Measurements from ENCODE around the gene GPR157. TPM values are rescaled to one million over a fixed set of nuclear protein-coding genes. Genes with fewer than 3 reads are reported as not detected.

Gene GPR157, protein sequence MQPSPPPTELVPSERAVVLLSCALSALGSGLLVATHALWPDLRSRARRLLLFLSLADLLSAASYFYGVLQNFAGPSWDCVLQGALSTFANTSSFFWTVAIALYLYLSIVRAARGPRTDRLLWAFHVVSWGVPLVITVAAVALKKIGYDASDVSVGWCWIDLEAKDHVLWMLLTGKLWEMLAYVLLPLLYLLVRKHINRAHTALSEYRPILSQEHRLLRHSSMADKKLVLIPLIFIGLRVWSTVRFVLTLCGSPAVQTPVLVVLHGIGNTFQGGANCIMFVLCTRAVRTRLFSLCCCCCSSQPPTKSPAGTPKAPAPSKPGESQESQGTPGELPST
- total RNA-seq, result 1 to 10 TPM; 7.1 to 7.9 TPM
- polyA plus RNA-seq, result 1 to 10 TPM; 1.1 to 2.4 TPM
- long read RNA-seq, donor 1, partial matches to known transcripts, result 0 of 6 reads
- long read RNA-seq, donor 1, other reads (novel, unspliced or antisense), result 6 of 6 reads
- long read RNA-seq, donor 2, partial matches to known transcripts, result 0 of 3 reads
- long read RNA-seq, donor 2, other reads (novel, unspliced or antisense), result 3 of 3 reads

DNA sequence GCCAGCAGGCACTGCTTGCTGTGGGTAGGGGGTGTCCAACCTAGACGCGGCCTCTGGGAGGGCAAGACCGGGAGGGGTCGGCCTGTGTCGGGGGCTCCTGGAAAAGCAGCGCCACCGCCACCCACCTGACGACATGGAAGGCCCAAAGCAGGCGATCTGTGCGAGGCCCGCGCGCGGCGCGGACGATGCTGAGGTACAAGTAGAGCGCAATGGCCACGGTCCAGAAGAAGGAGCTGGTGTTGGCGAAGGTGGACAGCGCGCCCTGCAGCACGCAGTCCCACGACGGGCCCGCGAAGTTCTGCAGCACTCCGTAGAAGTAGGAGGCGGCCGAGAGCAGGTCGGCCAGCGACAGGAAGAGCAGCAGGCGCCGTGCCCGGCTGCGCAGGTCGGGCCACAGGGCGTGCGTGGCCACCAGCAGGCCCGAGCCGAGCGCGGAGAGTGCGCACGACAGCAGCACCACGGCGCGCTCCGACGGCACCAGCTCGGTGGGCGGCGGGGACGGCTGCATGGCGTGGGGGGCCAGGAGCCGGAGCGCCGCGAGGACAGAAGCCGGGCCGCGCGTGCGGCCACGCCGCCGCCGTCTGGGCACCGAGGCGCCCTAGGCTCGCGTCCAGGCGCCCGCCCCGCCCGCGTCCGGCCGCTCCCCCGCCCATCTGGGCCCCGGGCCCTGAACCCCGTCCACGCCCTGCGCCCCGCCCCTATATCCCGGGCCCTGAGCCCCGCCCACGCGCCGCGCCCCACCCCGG, at the start of gene GPR157:
Gene GPR157 (minus strand): TSS at position 583 of the 746 bp plus-strand sequence. CDS start 75 bp downstream, at position 508.
- 1 to 2% methylated on average over 61 to 92 of the region's 92 CpGs for WGBS, 2 donors
- no peaks in the 10 kb centered on the region for H3K9me3 ChIP-seq (ENCODE audit: control insufficient read depth, low read length)
- DNase-seq (peak; percentile 92 to 97), ATAC-seq (ENCODE audit: low FRiP score) (peak; percentile 98)
- H3K4me1 ChIP-seq (ENCODE audit: control insufficient read depth in 1 of 2, insufficient read depth in 2 of 2, low read length in 2 of 2), result no peaks in the 10 kb centered on the region
- H3K36me3 ChIP-seq (ENCODE audit: control insufficient read depth in 1 of 2, insufficient read depth in 2 of 2, low read length in 1 of 2), result no peaks in the 10 kb centered on the region
- H3K27me3 ChIP-seq (ENCODE audit: control insufficient read depth in 1 of 2, insufficient read depth in 2 of 2, low read length in 1 of 2), result no peaks in the 10 kb centered on the region
- peak within 1 kb of the TSS; percentile 24 to 43 for H3K4me3 ChIP-seq (ENCODE audit: low read length in 2 of 2)
- H3K27ac ChIP-seq (ENCODE audit: low read depth in 1 of 2, low read length in 2 of 2), result peak within 1 kb of the TSS; percentile 4 to 77
- intact Hi-C loops (cut with DNase I), result no loop called here

GRCh38 chr1:9174762-9175161, 45.9 kb upstream of the GPR157 start:
- H3K27ac ChIP-seq (ENCODE audit: low read depth in 1 of 2, low read length in 2 of 2), result no peak overlapping the region
- H3K27me3 ChIP-seq (ENCODE audit: control insufficient read depth in 1 of 2, insufficient read depth in 2 of 2, low read length in 1 of 2), result no peaks in the 10 kb centered on the region
- H3K4me1 ChIP-seq (ENCODE audit: control insufficient read depth in 1 of 2, insufficient read depth in 2 of 2, low read length in 2 of 2), result no peaks in the 10 kb centered on the region
- no peak for ATAC-seq (ENCODE audit: low FRiP score)
- no peaks in the 10 kb centered on the region for H3K9me3 ChIP-seq (ENCODE audit: control insufficient read depth, low read length)
- WGBS, 2 donors, result 88 to 89% methylated on average over 10 of the region's 10 CpGs
- intact Hi-C loops (cut with DNase I), result no loop called here
- no peak for DNase-seq
- peaks cover 0 to 2% of the 10 kb centered on the region in 2 donors for H3K36me3 ChIP-seq (ENCODE audit: control insufficient read depth in 1 of 2, insufficient read depth in 2 of 2, low read length in 1 of 2)
- H3K4me3 ChIP-seq (ENCODE audit: low read length in 2 of 2), result no peak overlapping the region

DNA sequence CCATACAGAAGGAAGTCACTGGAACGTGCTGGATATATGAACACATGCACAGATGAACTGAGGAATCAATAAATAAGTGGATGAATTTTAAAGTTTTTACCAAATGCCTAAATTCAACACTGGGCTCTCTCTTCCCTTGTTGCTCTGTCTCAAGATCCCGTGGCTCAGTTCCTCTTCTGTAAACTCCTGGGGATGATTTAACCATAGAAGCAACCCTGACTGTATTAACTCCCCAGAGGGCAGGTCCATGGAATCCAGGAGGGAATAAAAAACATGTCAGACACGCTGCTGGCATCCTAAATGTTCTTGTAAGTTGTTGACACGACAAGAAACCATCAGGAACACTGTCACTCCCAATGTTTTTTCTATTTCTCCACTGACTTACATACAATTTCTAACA, 45.3 kb upstream of the GPR157 start:
- no peaks in the 10 kb centered on the region for H3K9me3 ChIP-seq (ENCODE audit: control insufficient read depth, low read length)
- peaks cover 0 to 2% of the 10 kb centered on the region in 2 donors for H3K36me3 ChIP-seq (ENCODE audit: control insufficient read depth in 1 of 2, insufficient read depth in 2 of 2, low read length in 1 of 2)
- no peak overlapping the region for H3K4me3 ChIP-seq (ENCODE audit: low read length in 2 of 2)
- no peak overlapping the region for H3K27ac ChIP-seq (ENCODE audit: low read depth in 1 of 2, low read length in 2 of 2)
- DNase-seq (no peak), ATAC-seq (ENCODE audit: low FRiP score) (no peak)
- no peaks in the 10 kb centered on the region for H3K27me3 ChIP-seq (ENCODE audit: control insufficient read depth in 1 of 2, insufficient read depth in 2 of 2, low read length in 1 of 2)
- 45 to 52% methylated on average over 4 of the region's 4 CpGs for whole genome bisulfite sequencing, 2 donors
- H3K4me1 ChIP-seq (ENCODE audit: control insufficient read depth in 1 of 2, insufficient read depth in 2 of 2, low read length in 2 of 2), result no peaks in the 10 kb centered on the region
- intact Hi-C loops (cut with DNase I), result no loop called here

DNA sequence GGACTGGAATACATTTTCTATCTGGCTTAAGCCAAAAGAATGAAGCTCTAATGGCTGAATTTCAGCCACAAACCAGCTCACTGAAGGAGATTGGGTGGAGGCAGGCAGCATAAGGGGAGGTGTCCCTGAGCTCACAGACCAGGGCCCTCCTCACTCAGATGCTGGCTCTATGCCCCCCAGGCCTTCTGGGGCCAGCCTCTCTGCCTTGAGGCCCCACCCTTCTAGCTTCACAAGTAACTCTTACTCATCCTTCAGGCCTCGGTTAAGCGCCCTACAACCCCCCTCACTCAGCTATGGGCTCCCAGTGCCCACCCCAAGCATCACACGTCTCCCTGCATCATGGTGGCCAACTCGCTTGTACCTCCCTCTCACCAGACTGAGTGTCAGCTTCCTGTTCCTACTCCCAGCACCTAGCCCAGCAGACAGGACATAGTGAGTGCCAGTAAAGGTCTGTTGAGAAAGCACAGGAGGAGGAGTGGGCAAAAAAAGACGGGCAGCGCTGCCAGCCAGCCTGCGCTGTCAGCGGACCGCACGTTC, 40.8 kb upstream of the GPR157 start:
- no peak overlapping the region for H3K27ac ChIP-seq (ENCODE audit: low read depth in 1 of 2, low read length in 2 of 2)
- H3K4me3 ChIP-seq (ENCODE audit: low read length in 2 of 2), result no peak overlapping the region
- intact Hi-C loops (cut with DNase I), result no loop called here
- WGBS, 2 donors, result 96 to 97% methylated on average over 10 of the region's 10 CpGs
- DNase-seq, result no peak
- H3K9me3 ChIP-seq (ENCODE audit: control insufficient read depth, low read length), result no peaks in the 10 kb centered on the region
- H3K27me3 ChIP-seq (ENCODE audit: control insufficient read depth in 1 of 2, insufficient read depth in 2 of 2, low read length in 1 of 2), result no peaks in the 10 kb centered on the region
- ATAC-seq (ENCODE audit: low FRiP score), result no peak
- H3K4me1 ChIP-seq (ENCODE audit: control insufficient read depth in 1 of 2, insufficient read depth in 2 of 2, low read length in 2 of 2), result no peaks in the 10 kb centered on the region
- H3K36me3 ChIP-seq (ENCODE audit: control insufficient read depth in 1 of 2, insufficient read depth in 2 of 2, low read length in 1 of 2), result peaks cover 0 to 2% of the 10 kb centered on the region in 2 donors

DNA sequence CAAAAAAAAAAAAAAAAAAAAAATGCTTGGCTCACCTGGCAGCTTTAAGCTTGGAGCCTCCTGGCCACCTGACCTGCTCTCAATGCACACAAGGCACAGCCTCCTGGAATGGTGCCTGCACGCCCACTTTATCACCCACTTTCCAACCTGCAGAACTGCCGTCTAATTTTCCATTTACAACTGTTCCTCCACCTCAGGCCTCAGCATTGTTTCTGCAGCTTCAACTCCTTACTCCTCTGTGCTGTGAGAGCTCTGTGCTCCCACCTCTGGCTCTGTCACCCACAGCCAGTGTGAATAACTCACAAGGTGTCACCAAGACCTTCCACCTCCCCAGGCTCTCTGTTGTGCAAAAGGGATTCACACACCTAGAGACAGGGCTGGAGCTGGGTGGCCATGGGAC, 38.7 kb upstream of the GPR157 start:
- no peaks in the 10 kb centered on the region for H3K4me1 ChIP-seq (ENCODE audit: control insufficient read depth in 1 of 2, insufficient read depth in 2 of 2, low read length in 2 of 2)
- H3K27me3 ChIP-seq (ENCODE audit: control insufficient read depth in 1 of 2, insufficient read depth in 2 of 2, low read length in 1 of 2), result no peaks in the 10 kb centered on the region
- intact Hi-C loops (cut with DNase I), result no loop called here
- ATAC-seq (ENCODE audit: low FRiP score) (no peak), DNase-seq (no peak)
- no peak overlapping the region for H3K27ac ChIP-seq (ENCODE audit: low read depth in 1 of 2, low read length in 2 of 2)
- H3K4me3 ChIP-seq (ENCODE audit: low read length in 2 of 2), result no peak overlapping the region
- 95 to 98% methylated on average over 2 of the region's 2 CpGs for WGBS, 2 donors
- no peaks in the 10 kb centered on the region for H3K9me3 ChIP-seq (ENCODE audit: control insufficient read depth, low read length)
- H3K36me3 ChIP-seq (ENCODE audit: control insufficient read depth in 1 of 2, insufficient read depth in 2 of 2, low read length in 1 of 2), result peaks cover 0 to 2% of the 10 kb centered on the region in 2 donors

- H3K4me3 ChIP-seq (ENCODE audit: low read length in 2 of 2), result no peak overlapping the region
- no peak overlapping the region for H3K27ac ChIP-seq (ENCODE audit: low read depth in 1 of 2, low read length in 2 of 2)
- H3K36me3 ChIP-seq (ENCODE audit: control insufficient read depth in 1 of 2, insufficient read depth in 2 of 2, low read length in 1 of 2), result peaks cover 0 to 2% of the 10 kb centered on the region in 2 donors
- no peaks in the 10 kb centered on the region for H3K27me3 ChIP-seq (ENCODE audit: control insufficient read depth in 1 of 2, insufficient read depth in 2 of 2, low read length in 1 of 2)
- WGBS, 2 donors, result 88 to 89% methylated on average over 27 of the region's 27 CpGs
- no peaks in the 10 kb centered on the region for H3K4me1 ChIP-seq (ENCODE audit: control insufficient read depth in 1 of 2, insufficient read depth in 2 of 2, low read length in 2 of 2)
- H3K9me3 ChIP-seq (ENCODE audit: control insufficient read depth, low read length), result no peaks in the 10 kb centered on the region
- no peak for ATAC-seq (ENCODE audit: low FRiP score)
- no peak for DNase-seq
- intact Hi-C loops (cut with DNase I), result no loop called here
These were observed 37.7 kb upstream of the GPR157 start for GRCh38 chr1:9166289-9167235.

- ATAC-seq (ENCODE audit: low FRiP score), result no peak
- Histone ChIP-seq H3K4me3 (ENCODE audit: low read length in 2 of 2) (no peak overlapping the region), H3K36me3 (ENCODE audit: control insufficient read depth in 1 of 2, insufficient read depth in 2 of 2, low read length in 1 of 2) (peaks cover 0 to 2% of the 10 kb centered on the region in 2 donors), H3K9me3 (ENCODE audit: control insufficient read depth, low read length) (no peaks in the 10 kb centered on the region), H3K4me1 (ENCODE audit: control insufficient read depth in 1 of 2, insufficient read depth in 2 of 2, low read length in 2 of 2) (no peaks in the 10 kb centered on the region), H3K27me3 (ENCODE audit: control insufficient read depth in 1 of 2, insufficient read depth in 2 of 2, low read length in 1 of 2) (no peaks in the 10 kb centered on the region), H3K27ac (ENCODE audit: low read depth in 1 of 2, low read length in 2 of 2) (no peak overlapping the region)
- intact Hi-C loops (cut with DNase I), result no loop called here
- 87 to 90% methylated on average over 7 of the region's 7 CpGs for WGBS, 2 donors
- DNase-seq, result no peak
These were observed 36.5 kb upstream of the GPR157 start for GRCh38 chr1:9165396-9165795.

DNA sequence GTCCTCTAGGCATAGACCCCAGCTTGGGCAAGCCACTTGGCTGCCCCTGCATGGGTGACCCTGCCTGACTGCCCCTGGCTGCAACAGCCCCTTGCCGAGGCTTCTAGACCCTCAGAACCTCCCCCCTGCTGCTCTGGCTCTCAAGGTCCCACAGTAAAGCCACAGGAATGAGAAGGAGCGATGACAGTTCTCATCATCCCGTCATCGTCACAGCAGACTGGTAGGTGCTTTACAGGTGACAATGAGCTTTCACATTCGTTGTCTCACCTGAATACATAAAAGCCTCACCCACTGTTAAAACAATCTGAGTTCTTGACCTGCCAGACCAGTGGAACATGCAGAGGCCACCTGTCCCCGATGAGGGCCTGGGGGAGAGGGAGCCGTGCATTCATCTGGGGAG, 36.0 kb upstream of the GPR157 start:
- intact Hi-C loops (cut with DNase I), result no loop called here

More for the DNA sequence above, 36.0 kb upstream of the GPR157 start:
- Histone ChIP-seq H3K36me3 (ENCODE audit: control insufficient read depth in 1 of 2, insufficient read depth in 2 of 2, low read length in 1 of 2) (peaks cover 0 to 2% of the 10 kb centered on the region in 2 donors), H3K27me3 (ENCODE audit: control insufficient read depth in 1 of 2, insufficient read depth in 2 of 2, low read length in 1 of 2) (no peaks in the 10 kb centered on the region), H3K27ac (ENCODE audit: low read depth in 1 of 2, low read length in 2 of 2) (peak overlapping the region in 1 of 2 donors; percentile 13), H3K4me1 (ENCODE audit: control insufficient read depth in 1 of 2, insufficient read depth in 2 of 2, low read length in 2 of 2) (no peaks in the 10 kb centered on the region), H3K9me3 (ENCODE audit: control insufficient read depth, low read length) (no peaks in the 10 kb centered on the region), H3K4me3 (ENCODE audit: low read length in 2 of 2) (no peak overlapping the region)
- no peak for DNase-seq
- no peak for ATAC-seq (ENCODE audit: low FRiP score)
- WGBS, 2 donors, result 79 to 84% methylated on average over 7 of the region's 7 CpGs

All from aorta (tissue), 5 donors.